GM19023 (cell line): ENCODE results near the gene OR2T11.
"Not testable (repeated sequence)": the region's sequence is repeated elsewhere in the genome, so short reads cannot be mapped to it uniquely, and the experiment has no call there.

Source experiments
- ATAC-seq: cut with Tn5 transposase; IDR thresholded peaks from one replicate; pipeline ENCODE4 v1.9.1; 2021; ENCODE audit warnings: mild to moderate bottlenecking, moderate library complexity; ENCODE audit not compliant: unreplicated experiment

Gene OR2T11

GRCh38 chr1:248634991-248635390 is at the start of gene OR2T11:
Gene OR2T11, minus strand, starts transcription at chr1:248635091. Its CDS starts 7,963 bp downstream, at chr1:248627128.
- not testable (repeated sequence) for ATAC-seq

DNA sequence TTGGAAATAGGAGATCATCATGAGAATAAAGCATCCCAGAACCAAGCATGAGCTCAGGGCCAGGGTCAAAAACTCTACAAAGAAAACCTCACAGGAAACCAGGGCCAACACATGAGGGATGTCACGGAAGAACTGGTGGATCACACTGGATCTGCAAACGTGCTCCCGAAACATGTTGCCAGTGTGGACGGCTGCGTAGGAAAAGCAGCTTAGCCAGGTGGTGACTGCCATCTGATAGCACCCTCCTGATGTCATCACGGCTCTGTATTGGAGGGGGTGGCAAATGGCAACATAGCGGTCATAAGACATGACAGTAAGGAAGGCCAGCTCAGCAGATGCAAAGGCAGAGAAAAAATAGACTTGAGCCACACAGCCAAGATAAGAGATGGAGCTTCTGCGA is 46.8 kb upstream of the OR2T11 start:
- no peak for ATAC-seq

DNA sequence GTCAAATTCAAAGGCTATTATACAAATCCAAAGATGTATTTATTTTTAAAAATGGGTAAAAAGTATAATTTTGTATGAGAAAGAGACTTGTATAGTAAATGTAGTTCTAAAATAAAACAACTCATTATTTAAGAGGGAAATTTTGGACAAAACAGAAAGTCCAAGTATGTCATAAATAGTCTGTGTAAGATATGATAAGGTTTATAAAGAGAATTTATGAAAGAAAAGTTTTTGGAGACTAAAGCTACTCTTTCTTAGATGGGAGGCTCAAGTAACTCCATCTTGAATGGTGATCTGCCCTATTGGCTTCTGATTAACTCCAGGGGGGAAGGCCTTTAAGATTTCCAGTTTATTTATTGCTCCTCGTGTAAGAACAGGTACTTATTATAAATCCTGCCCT is 35.1 kb upstream of the OR2T11 start:
- no peak for ATAC-seq

- peak; percentile 90 for ATAC-seq
These were observed 28.8 kb upstream of the OR2T11 start for GRCh38 chr1:248663453-248664328.

- ATAC-seq, result not testable (repeated sequence)
These were observed 21.9 kb upstream of the OR2T11 start for GRCh38 chr1:248656797-248657196.

DNA sequence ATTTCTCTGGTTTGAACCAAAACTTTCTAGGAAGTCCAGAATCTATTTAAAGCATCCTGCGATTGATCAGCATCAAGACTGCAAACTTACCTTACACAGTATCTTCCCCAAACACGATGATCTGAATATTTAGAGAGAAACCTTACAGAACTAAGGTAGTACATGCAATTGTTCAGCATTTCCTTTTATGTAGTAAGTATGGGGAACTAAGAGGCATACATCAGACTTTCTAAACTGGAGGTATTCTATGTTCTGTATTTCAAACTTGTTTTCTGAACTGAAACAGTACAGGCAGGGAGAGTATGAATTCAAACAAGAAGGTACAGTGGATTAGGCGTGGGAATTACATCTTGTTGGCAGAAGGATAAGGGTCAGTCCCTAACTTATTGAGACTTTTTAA is 20.5 kb upstream of the OR2T11 start, which contains the start of gene OR2T27:
TSS of gene OR2T27 (minus strand) at position 175 of the 400 bp plus-strand sequence. CDS start 4,644 bp downstream, outside the sequence.
- peak; percentile 53 for ATAC-seq

DNA sequence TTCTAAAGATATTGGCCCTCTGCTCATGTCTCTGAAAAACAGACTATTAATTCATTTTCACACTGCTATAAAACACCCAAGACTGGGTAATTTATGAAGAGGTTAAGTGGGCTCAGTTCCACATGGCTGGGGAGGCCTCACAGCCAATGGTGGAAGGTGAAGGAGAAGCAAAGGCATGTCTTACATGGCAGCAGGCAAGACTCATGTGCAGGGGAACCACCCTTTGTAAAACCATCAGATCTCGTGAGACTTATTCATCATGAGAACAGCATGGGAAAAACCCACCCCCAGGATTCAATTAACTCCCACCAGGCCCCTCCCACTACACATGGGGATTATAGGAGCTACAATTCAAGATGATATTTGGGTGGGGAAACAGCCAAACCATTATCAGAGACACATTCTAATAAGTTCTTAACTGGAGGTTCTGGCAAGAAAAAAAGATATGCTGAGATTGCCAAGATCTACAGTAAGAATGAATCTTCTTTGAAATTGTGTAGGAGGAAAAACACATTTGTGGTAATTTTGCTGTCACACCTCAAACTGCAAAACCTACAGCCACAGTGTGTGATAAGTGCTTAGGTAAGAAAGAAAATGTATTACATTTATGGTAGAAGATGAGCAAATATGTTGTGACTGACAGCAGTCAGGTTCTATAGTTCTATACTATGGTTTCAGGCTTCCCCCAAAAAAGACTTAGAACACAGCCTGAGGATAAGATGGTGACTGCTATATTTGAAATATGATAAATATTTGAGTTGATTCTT is 14.1 kb upstream of the OR2T11 start:
- ATAC-seq, result not testable (repeated sequence)

GRCh38 chr1:248645178-248645577 is 10.3 kb upstream of the OR2T11 start, which contains the start of gene OR2T35:
Gene OR2T35, minus strand, starts transcription at chr1:248645278. Its CDS starts 6,020 bp downstream, at chr1:248639258.
- not testable (repeated sequence) for ATAC-seq

GRCh38 chr1:248642971-248643651 is 8.2 kb upstream of the OR2T11 start:
- ATAC-seq, result peak; percentile 68

GRCh38 chr1:248641583-248641982 is 6.7 kb upstream of the OR2T11 start:
- not testable (repeated sequence) for ATAC-seq

DNA sequence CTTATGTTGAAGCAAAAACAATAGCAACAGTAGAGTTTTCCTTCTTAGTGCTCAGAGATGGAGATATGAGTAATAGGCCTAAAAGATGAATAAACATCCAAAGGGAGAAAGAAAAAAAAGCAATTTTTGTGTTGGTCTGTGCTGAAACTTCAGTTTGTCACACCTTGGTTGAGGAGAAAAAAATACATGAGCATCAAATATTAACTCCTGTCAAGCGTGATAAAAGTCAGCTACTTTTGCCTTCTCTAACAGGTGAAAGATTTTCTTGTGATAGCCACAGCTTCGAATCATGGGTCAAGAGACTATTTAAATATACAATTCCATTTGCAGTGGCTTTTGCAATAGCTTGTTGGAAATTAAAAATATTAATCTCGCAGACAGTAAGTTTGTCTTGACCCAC is 6.0 kb upstream of the OR2T11 start:
- peak; percentile 27 for ATAC-seq

GRCh38 chr1:248639652-248640051 is 4.8 kb upstream of the OR2T11 start:
- ATAC-seq, result peak; percentile 26

DNA sequence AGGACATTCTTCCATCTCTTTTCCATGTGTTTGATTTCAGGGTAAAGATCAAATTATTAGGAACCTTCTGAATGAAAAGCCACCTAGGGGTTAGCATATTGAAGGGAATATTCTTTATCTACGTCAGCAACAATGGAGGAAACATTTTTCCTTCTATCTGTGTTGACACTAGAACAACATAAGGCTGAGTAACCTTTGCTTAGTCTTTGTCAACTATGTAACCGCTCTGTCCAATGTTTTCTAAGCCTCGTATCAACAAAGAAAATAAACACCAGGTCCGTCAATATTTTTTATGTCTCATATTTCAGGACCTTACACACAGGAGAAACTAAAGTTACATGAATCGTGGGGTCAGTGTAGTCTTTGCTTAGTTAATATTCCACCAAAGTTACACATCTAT is 1.7 kb upstream of the OR2T11 start:
- not testable (repeated sequence) for ATAC-seq

GRCh38 chr1:248631354-248632008 is 3.4 kb downstream of the OR2T11 start:
- ATAC-seq, result no peak

GRCh38 chr1:248630551-248630950 is 4.3 kb downstream of the OR2T11 start:
- no peak for ATAC-seq

- peak; percentile 95 for ATAC-seq
These were observed 6.7 kb downstream of the OR2T11 start for GRCh38 chr1:248627971-248628844.

DNA sequence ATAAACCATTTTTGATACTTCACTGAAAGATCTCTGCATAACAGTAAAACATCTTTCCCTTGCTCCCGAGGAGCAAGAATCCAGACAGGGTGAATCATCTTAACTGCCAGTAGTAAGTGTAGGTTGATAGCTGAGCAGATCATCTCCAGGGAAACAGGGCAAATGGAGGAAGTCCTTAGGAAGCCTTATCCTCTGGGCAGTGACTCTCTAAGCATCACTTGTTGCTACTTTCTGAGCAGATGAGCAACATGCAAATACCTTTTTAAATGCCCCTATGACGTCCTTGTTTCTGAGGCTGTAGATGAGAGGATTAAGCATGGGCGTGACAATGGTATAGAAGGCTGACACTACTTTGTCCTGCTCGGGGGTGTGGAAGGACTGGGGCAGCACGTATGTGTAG is 8.9 kb downstream of the OR2T11 start:
- no peak for ATAC-seq

DNA sequence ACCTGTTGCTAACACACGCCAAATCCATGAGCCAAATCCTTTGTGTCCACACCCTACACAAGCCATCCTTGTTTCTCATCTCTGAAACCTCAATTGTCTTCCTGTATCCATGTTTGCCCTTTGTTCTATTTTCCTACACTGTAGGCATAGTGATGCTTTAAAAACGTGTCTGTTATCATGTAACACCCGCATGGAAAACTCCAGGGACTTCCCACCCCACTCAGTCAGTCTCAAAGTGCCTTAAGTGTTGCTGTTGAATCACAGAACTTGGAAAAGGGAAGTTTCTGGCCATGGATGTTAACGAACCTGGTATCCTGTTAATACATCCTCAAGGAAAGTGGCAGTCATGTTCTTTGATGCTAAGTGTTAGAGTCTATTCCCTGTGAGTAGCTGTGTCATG is 9.7 kb downstream of the OR2T11 start:
- no peak for ATAC-seq

DNA sequence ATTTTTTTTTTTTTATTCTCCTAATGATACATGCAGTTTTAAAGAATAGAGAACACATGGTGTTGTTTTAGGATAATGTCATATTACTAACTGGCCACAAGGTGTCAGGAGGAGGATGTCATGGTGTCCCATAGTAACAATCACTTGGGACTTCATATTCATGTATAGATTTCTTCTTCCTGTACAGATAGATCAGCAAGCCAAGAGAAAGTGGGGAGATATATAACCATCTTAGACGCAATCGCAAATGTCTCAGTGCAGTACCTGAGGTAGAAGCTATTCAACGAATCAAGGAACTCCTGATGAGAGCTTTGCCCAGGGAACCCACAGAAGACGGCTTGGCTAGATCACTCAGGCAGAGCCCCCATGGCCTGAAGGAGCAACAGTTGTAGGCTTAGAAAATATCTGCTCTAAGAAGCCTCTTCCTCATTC is 12.3 kb downstream of the OR2T11 start:
- ATAC-seq, result peak; percentile 86
